AG20443 (cell line): Measurements from ENCODE around the gene TMSB10.
A peak's percentile ranks its signal among the peaks of the same experiment; 100 is the strongest.
"Not testable (repeated sequence)": the region's sequence is repeated elsewhere in the genome, so short reads cannot be mapped to it uniquely, and the experiment has no call there.

Source experiments
- DNase-seq: peaks from one replicate; pipeline ENCODE4 v3.0.0; 2012; ENCODE audit warnings: low spot score, mixed read lengths

The TMSB10 gene

GRCh38 chr2:84905181-84906107, at the start of gene TMSB10:
TSS of gene TMSB10 (plus strand) at chr2:84905656.
- DNase-seq = peak; percentile 95

- DNase-seq = no peak
These were observed 49.7 kb upstream of the TMSB10 start for GRCh38 chr2:84855731-84856130.

- DNase-seq = no peak
These were observed 48.7 kb upstream of the TMSB10 start for GRCh38 chr2:84856787-84857186.

GRCh38 chr2:84857566-84857965, 47.9 kb upstream of the TMSB10 start:
- DNase-seq = no peak

GRCh38 chr2:84858123-84858522, 47.3 kb upstream of the TMSB10 start:
- no peak for DNase-seq

GRCh38 chr2:84858937-84859336, 46.5 kb upstream of the TMSB10 start:
- no peak for DNase-seq

GRCh38 chr2:84861539-84861938, 43.9 kb upstream of the TMSB10 start:
- no peak for DNase-seq

GRCh38 chr2:84862006-84862405, 43.5 kb upstream of the TMSB10 start:
- DNase-seq = no peak

- DNase-seq = peak; percentile 48
These were observed 40.2 kb upstream of the TMSB10 start for GRCh38 chr2:84865181-84865783.

GRCh38 chr2:84866122-84866521, 39.3 kb upstream of the TMSB10 start:
- DNase-seq = peak; percentile 73

- DNase-seq = not testable (repeated sequence)
These were observed 37.1 kb upstream of the TMSB10 start for GRCh38 chr2:84868327-84868726.

GRCh38 chr2:84870306-84870705, 35.1 kb upstream of the TMSB10 start:
- no peak for DNase-seq

- DNase-seq = not testable (repeated sequence)
These were observed 32.8 kb upstream of the TMSB10 start for GRCh38 chr2:84872691-84873090.

GRCh38 chr2:84873350-84873749, 32.1 kb upstream of the TMSB10 start:
- DNase-seq = no peak

GRCh38 chr2:84874381-84875212, 30.9 kb upstream of the TMSB10 start:
- DNase-seq = peak; percentile 41

- DNase-seq = no peak
These were observed 30.3 kb upstream of the TMSB10 start for GRCh38 chr2:84875213-84875560.

- DNase-seq = not testable (repeated sequence)
These were observed 29.8 kb upstream of the TMSB10 start for GRCh38 chr2:84875619-84876018.

GRCh38 chr2:84876369-84876768, 29.1 kb upstream of the TMSB10 start:
- DNase-seq = no peak

GRCh38 chr2:84878459-84878858, 27.0 kb upstream of the TMSB10 start:
- DNase-seq = no peak

- DNase-seq = no peak
These were observed 26.4 kb upstream of the TMSB10 start for GRCh38 chr2:84878896-84879583.

- no peak for DNase-seq
These were observed 25.7 kb upstream of the TMSB10 start for GRCh38 chr2:84879584-84880394.
